Islet precursor cell (in vitro differentiated cells): ENCODE results near the gene TBC1D26.
"Not testable (repeated sequence)": the region's sequence is repeated elsewhere in the genome, so short reads cannot be mapped to it uniquely, and the experiment has no call there.

Experiments
- DNase-seq: peaks from one replicate; pipeline ENCODE4 v3.0.0-alpha.2; 2018

The TBC1D26 gene

GRCh38 chr17:15744074-15744676 lies 12.1 kb downstream of the TBC1D26 start:
- DNase-seq: peak; percentile 48

- DNase-seq: peak; percentile 54
Measured at GRCh38 chr17:15744885-15745284, 12.8 kb downstream of the TBC1D26 start.

- DNase-seq: peak; percentile 46
Measured at GRCh38 chr17:15749403-15749802, 17.3 kb downstream of the TBC1D26 start.

- not testable (repeated sequence) for DNase-seq
Measured at GRCh38 chr17:15768865-15769533, 36.9 kb downstream of the TBC1D26 start.

- not testable (repeated sequence) for DNase-seq
Measured at GRCh38 chr17:15770679-15771078, 38.6 kb downstream of the TBC1D26 start.

GRCh38 chr17:15776871-15777270 lies 44.8 kb downstream of the TBC1D26 start:
- no peak for DNase-seq

- DNase-seq: no peak
Measured at GRCh38 chr17:15777297-15777696, 45.2 kb downstream of the TBC1D26 start.

- DNase-seq: no peak
Measured at GRCh38 chr17:15777717-15778116, 45.6 kb downstream of the TBC1D26 start.

- no peak for DNase-seq
Measured at GRCh38 chr17:15779119-15779518, 47.0 kb downstream of the TBC1D26 start.

GRCh38 chr17:15780188-15780587 lies 48.1 kb downstream of the TBC1D26 start:
- DNase-seq: no peak

GRCh38 chr17:15782866-15783265 lies 50.8 kb downstream of the TBC1D26 start:
- DNase-seq: no peak

- DNase-seq: no peak
Measured at GRCh38 chr17:15783461-15783860, 51.4 kb downstream of the TBC1D26 start.

GRCh38 chr17:15784351-15784750 lies 52.3 kb downstream of the TBC1D26 start:
- not testable (repeated sequence) for DNase-seq

- DNase-seq: not testable (repeated sequence)
Measured at GRCh38 chr17:15787363-15788075, 55.4 kb downstream of the TBC1D26 start.

GRCh38 chr17:15788365-15788764 lies 56.3 kb downstream of the TBC1D26 start:
- DNase-seq: not testable (repeated sequence)
